Nephron progenitor cell (in vitro differentiated cells): ENCODE measurements around the gene DNAAF3.
"Not testable (repeated sequence)": the region's sequence is repeated elsewhere in the genome, so short reads cannot be mapped to it uniquely, and the experiment has no call there.

Source experiments
- DNase-seq: peaks from one replicate; pipeline ENCODE4 v3.0.0; 2021
- H3K27ac Mint-ChIP-seq: 2 replicates; pipeline ENCODE4 v1.8.0; 2021; ENCODE audit warnings: mild to moderate bottlenecking, moderate library complexity, mixed read lengths
- H3K27me3 Mint-ChIP-seq: 2 replicates; pipeline ENCODE4 v1.8.0; 2021; ENCODE audit warnings: mild to moderate bottlenecking, low read depth, mixed read lengths; ENCODE audit not compliant: poor library complexity
- H3K36me3 Mint-ChIP-seq: 2 replicates; pipeline ENCODE4 v1.8.0; 2021; ENCODE audit warnings: low read depth, mixed read lengths
- H3K4me1 Mint-ChIP-seq: 2 replicates; pipeline ENCODE4 v1.8.0; 2021; ENCODE audit warnings: mixed read lengths
- H3K4me3 Mint-ChIP-seq: 2 replicates; pipeline ENCODE4 v1.8.0; 2021; ENCODE audit warnings: mild to moderate bottlenecking, moderate library complexity, mixed read lengths
- H3K9me3 Mint-ChIP-seq: 2 replicates; pipeline ENCODE4 v1.8.0; 2021; ENCODE audit warnings: mild to moderate bottlenecking, moderate library complexity, mixed read lengths
- TF ChIP-seq, protein P1 (sequence below): fragments of 200-600 bp; sonication (generic); IDR thresholded peaks from 2 replicates; pipeline ENCODE4 v1.5.0; 2021; ENCODE audit warnings: antibody characterized with exemption

The DNAAF3 gene

DNA sequence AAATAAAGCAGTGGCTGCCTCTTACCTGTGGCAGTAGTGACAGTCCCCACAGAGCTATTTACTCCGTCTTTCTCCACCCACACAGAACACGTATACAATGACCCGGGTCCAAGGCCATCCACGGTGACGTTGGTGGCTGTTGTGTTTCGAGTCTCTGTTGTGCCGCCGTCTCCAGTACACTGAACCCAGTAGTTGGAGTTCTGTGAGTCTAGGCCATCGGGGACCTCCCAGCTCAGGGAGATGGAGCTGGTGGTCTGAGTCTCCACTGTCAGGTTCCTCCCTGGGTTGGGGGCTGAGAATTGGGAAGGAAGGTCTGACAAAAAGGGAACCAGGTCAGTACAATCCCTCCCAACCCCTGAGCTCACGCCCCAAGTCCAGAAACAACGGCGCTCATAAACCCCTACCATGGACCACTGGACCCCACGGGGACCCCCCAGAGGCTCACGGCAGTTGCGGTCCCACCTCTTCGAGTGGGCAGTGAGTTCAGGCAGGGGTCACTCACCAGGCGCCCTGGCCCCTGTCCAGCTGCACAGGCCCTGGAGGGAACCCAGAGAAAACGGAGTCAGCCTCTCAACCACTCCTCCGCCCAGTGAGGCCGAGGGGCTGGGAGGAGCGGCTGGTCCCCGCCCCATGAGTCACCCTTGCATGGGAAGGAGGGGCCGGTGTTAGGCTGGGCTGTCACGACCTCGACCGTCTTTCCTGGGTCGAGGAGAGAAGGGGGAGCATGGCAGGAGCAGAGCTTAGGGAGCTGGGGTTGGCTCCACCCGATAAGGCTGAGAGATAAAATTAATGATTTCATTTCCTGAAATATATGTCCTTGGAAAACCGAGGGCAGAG is 40.5 kb upstream of the DNAAF3 start:
- TF ChIP-seq, protein P1, sequence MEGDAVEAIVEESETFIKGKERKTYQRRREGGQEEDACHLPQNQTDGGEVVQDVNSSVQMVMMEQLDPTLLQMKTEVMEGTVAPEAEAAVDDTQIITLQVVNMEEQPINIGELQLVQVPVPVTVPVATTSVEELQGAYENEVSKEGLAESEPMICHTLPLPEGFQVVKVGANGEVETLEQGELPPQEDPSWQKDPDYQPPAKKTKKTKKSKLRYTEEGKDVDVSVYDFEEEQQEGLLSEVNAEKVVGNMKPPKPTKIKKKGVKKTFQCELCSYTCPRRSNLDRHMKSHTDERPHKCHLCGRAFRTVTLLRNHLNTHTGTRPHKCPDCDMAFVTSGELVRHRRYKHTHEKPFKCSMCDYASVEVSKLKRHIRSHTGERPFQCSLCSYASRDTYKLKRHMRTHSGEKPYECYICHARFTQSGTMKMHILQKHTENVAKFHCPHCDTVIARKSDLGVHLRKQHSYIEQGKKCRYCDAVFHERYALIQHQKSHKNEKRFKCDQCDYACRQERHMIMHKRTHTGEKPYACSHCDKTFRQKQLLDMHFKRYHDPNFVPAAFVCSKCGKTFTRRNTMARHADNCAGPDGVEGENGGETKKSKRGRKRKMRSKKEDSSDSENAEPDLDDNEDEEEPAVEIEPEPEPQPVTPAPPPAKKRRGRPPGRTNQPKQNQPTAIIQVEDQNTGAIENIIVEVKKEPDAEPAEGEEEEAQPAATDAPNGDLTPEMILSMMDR, result no peak
- Mint-ChIP-seq H3K27me3 (peaks cover 53% of the 10 kb centered on the region), H3K27ac (peak overlapping the region; percentile 66), H3K36me3 (no peaks in the 10 kb centered on the region), H3K9me3 (peaks cover 7% of the 10 kb centered on the region), H3K4me1 (peaks cover 25% of the 10 kb centered on the region), H3K4me3 (peak overlapping the region; percentile 71)
- DNase-seq, result peak; percentile 75

DNA sequence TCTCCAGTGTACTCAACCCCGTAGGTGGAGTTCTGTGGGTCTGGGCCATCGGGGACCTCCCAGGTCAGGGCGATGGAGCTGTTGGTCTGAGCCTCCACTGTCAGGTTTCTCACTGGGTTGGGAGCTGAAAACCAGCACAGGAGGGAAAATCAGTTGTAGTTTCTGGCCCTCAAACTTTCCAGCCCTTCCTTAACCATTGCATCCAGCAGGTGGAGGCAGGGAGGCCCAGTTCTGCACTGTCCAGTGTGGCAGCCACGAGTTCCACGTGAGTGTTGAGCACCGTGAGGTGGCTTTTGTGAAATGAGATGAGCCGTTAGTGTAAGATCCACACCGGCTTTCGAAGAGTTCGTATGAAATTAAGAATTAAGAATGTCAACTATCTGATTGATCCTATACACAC is 35.8 kb upstream of the DNAAF3 start:
- not testable (repeated sequence) for H3K4me1 Mint-ChIP-seq, DNase-seq, H3K36me3 Mint-ChIP-seq, H3K9me3 Mint-ChIP-seq, H3K4me3 Mint-ChIP-seq, H3K27ac Mint-ChIP-seq
- peaks cover 66% of the 10 kb centered on the region for H3K27me3 Mint-ChIP-seq
- TF ChIP-seq, protein P1, result peak; percentile 8

DNA sequence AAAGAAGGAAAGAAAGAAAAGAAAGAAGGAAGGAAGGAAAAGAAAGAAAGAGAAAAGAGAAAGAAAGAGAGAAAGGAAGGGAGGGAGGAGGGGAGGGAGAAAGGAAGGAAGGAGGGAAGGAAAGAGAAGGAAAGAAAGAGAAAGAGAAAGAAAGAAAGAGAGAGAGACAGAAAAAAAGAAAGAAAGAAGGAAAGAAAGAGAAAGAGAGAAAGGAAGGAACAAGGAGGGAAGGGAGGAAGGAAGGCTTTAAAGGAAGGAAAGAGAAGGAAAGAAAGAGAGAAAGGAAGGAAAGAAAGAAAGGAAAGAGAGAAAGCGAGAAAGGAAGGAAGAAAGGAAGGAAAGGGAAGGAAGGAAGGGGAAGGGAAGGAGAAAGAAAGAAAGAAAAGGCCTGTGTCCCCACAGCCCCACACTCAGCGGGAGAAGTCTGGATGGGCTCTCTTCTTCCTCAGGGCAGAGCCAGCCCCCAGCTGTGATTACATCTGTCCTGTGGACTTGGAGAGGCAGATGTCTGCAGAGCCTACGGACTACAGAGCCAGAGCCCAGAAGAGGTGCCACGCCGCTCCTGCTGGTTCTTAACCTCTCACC is 33.3 kb upstream of the DNAAF3 start:
- H3K27ac Mint-ChIP-seq, result no peak overlapping the region
- DNase-seq, result no peak
- H3K4me3 Mint-ChIP-seq, result no peak overlapping the region
- peaks cover 3% of the 10 kb centered on the region for H3K9me3 Mint-ChIP-seq
- TF ChIP-seq, protein P1, result no peak
- H3K36me3 Mint-ChIP-seq, result no peaks in the 10 kb centered on the region
- peaks cover 56% of the 10 kb centered on the region for H3K27me3 Mint-ChIP-seq
- no peaks in the 10 kb centered on the region for H3K4me1 Mint-ChIP-seq

DNA sequence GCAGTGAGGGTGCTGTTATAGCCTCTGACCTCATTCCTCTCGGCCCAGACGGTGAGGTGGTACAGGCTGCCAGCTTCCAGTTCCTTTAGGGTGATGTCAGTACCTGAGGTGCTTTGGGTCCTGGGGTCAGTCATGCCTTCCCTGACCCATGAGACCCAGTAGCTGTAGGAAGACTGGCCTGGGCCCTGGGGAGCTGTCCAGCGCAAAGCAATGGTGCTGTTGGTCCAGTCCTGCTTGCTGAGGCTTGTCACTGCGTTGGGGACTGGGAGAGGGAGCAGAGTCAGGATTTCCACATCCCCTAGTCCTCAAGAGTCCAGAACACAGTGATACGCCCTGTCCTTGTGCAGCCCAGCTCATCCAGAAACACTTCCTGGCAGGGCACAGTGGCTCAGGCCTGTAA is 32.2 kb upstream of the DNAAF3 start:
- no peaks in the 10 kb centered on the region for H3K36me3 Mint-ChIP-seq
- no peak for DNase-seq
- peaks cover 58% of the 10 kb centered on the region for H3K27me3 Mint-ChIP-seq
- H3K4me3 Mint-ChIP-seq, result no peak overlapping the region
- TF ChIP-seq, protein P1, result no peak
- no peaks in the 10 kb centered on the region for H3K4me1 Mint-ChIP-seq
- H3K9me3 Mint-ChIP-seq, result peaks cover 3% of the 10 kb centered on the region
- no peak overlapping the region for H3K27ac Mint-ChIP-seq

DNA sequence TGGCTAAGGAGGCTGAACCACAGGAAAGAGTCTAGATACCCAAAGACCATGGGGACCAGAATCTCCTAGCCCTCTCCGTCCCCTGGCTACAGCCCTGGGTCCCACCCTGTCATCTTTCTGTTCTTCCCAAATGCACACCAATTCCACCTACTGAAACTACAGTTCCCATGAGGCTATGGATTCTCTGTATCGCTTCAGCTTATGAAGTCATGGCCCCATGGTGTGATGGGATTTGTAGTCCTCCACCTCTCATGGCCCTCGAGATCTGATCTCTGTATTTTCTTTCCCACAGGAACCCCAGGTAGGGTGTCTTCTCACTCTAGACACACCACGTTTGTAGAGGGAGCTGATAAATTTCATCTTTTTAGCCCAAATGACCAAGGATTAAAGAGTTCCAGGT is 31.1 kb upstream of the DNAAF3 start:
- no peak for DNase-seq
- no peak overlapping the region for H3K27ac Mint-ChIP-seq
- H3K36me3 Mint-ChIP-seq, result no peaks in the 10 kb centered on the region
- no peak overlapping the region for H3K4me3 Mint-ChIP-seq
- H3K27me3 Mint-ChIP-seq, result peaks cover 56% of the 10 kb centered on the region
- TF ChIP-seq, protein P1, result no peak
- peaks cover 3% of the 10 kb centered on the region for H3K9me3 Mint-ChIP-seq
- no peaks in the 10 kb centered on the region for H3K4me1 Mint-ChIP-seq
